Uterus (tissue), 4 donors: ENCODE measurements around the gene SYCE3. TPM values are rescaled to one million over a fixed set of nuclear protein-coding genes. Genes with fewer than 3 reads are reported as not detected.

Experiments
- DNase-seq, 2 donors: peaks; one replicate each; pipeline ENCODE4 v3.0.0-alpha.2; 2019 to 2020
- H3K27ac ChIP-seq, 2 donors: fragments of 200-600 bp; sonication (generic); 1 replicate in 1 of 2; 2 replicates in 1 of 2; pipeline ENCODE4 v1.5.1; 2016 to 2018
- H3K27me3 ChIP-seq, 2 donors: fragments of 200-600 bp; sonication (generic); one replicate each; pipeline ENCODE4 v1.5.1; 2018 to 2019; ENCODE audit warnings: control low read depth in 1 of 2
- H3K36me3 ChIP-seq, 2 donors: fragments of 200-600 bp; sonication (generic); one replicate each; pipeline ENCODE4 v1.5.1; 2019; ENCODE audit warnings: control low read depth in 1 of 2
- H3K4me1 ChIP-seq, 2 donors: fragments of 200-600 bp; sonication (generic); one replicate each; pipeline ENCODE4 v1.5.1; 2018 to 2019; ENCODE audit warnings: control low read depth in 1 of 2
- H3K4me3 ChIP-seq, 2 donors: fragments of 200-600 bp; sonication (generic); 1 replicate in 1 of 2; 2 replicates in 1 of 2; pipeline ENCODE4 v1.5.1; 2018 to 2019; ENCODE audit warnings: mild to moderate bottlenecking in 1 of 2
- H3K9me3 ChIP-seq, 2 donors: fragments of 200-600 bp; sonication (generic); one replicate each; pipeline ENCODE4 v1.5.1; 2019; ENCODE audit warnings: control low read depth in 1 of 2
- POLR2A ChIP-seq, 2 donors: fragments of 450-650 bp; IDR thresholded peaks; one replicate each; pipeline ENCODE4 v1.6.1; 2016; ENCODE audit warnings: antibody characterized with exemption in 2 of 2, mild to moderate bottlenecking in 1 of 2, moderate library complexity in 1 of 2
- intact Hi-C: fragments of 100-400 bp; cut with DNase I; formaldehyde crosslinking; loops from one replicate; pipeline ENCODE4 v1.15.1; 2023; ENCODE audit warnings: low total_unique reads
- total RNA-seq, 4 donors: library from RNA; depleted of rRNA in 3 of 4; stranded (reverse); fragments of >200 nt in 3 of 4; gene quantifications; one replicate each; pipeline versions ENCODE4 v1.1.0 to v1.2.4, GENCODE V29; 2014 to 2023
- TF ChIP-seq, protein P1 (sequence below), 4 experiments: fragments of 200-600 bp in 2 of 4; fragments of 450-650 bp in 2 of 4; sonication (generic) in 2 of 4; IDR thresholded peaks; one replicate each; pipeline ENCODE4 v1.5.1; 2016 to 2019; ENCODE audit warnings: antibody characterized with exemption in 4 of 4, mild to moderate bottlenecking in 2 of 4, moderate library complexity in 1 of 4
- donor health status: DM: yes; HTN: yes; CAD: no.

SYCE3 gene
- total RNA-seq, 4 donors from 2014 or later = not detected

DNA sequence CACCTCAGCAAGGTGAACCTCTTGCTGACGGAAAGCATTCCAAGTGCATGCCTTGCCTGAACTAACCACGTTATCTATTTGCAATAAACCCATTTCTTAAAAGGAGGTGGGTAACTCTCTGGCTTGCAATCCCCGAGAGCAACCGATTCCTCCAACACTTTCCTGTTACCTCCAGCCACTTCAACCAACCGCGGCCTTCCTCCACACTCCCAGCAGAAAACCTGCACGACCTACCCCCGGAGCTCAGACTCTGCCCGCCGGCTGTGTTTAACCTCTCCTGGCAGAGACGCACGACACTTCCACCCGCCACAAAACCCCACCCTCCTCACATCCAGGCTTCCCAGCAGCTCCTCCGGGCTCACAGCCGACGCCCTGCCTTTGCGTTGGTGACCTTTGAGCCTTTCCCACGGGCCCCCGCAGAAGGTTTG is 38.0 kb downstream of the SYCE3 start:
- Histone ChIP-seq H3K4me3 (peak overlapping the region; percentile 72 to 83), H3K4me1 (no peaks in the 10 kb centered on the region), H3K9me3 (no peaks in the 10 kb centered on the region), H3K27me3 (peaks cover 0 to 2% of the 10 kb centered on the region in 2 donors), H3K36me3 (no peaks in the 10 kb centered on the region), H3K27ac (peak overlapping the region; percentile 86 to 88)
- no peak for TF ChIP-seq POLR2A (IDR thresholded peaks at IDR 0.05)
- TF ChIP-seq, protein P1, sequence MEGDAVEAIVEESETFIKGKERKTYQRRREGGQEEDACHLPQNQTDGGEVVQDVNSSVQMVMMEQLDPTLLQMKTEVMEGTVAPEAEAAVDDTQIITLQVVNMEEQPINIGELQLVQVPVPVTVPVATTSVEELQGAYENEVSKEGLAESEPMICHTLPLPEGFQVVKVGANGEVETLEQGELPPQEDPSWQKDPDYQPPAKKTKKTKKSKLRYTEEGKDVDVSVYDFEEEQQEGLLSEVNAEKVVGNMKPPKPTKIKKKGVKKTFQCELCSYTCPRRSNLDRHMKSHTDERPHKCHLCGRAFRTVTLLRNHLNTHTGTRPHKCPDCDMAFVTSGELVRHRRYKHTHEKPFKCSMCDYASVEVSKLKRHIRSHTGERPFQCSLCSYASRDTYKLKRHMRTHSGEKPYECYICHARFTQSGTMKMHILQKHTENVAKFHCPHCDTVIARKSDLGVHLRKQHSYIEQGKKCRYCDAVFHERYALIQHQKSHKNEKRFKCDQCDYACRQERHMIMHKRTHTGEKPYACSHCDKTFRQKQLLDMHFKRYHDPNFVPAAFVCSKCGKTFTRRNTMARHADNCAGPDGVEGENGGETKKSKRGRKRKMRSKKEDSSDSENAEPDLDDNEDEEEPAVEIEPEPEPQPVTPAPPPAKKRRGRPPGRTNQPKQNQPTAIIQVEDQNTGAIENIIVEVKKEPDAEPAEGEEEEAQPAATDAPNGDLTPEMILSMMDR (IDR thresholded peaks at IDR 0.05) = no peak
- DNase-seq = no peak
- intact Hi-C loops = no loop called here

DNA sequence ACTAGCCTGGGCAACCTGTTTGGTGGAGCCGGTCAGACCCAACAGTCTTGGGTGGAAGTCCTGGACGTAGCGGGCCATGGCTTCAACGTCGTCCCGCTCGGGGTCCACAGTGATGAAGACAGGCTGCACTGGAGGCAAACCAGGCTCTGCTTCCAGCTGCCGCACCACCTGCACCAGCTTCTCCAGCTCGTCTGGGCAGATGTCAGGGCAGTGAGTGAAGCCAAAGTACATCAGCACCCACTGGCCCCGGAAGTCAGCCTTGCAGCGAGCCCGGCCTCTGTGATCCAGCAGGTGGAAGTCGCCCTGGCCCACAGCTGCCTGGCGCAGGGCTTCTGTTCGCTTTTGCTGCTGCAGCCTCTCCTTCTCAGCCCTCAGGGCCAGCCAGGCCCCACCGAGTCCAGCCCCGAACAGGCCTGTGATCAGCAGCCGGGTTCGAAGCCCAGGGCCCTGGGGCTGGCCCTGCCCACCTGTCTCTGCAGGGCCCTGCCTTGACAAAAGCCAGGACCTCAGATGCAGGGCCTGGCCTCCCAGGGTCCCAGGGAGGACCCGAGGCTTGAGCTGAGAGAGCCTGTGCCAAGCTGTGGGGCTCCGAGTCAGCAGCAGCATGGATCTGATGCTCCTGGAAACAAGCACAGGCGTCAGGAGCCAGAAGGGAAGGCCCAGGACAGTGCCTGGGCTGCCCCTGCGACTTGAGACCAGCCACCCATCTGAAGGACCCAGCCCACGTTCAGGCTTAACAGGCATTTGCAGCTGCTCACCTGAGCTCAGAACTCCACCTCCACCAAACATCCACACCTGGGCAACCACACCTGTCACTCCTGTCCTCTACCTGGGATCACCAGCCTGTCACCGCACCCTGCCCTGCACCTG is 38.7 kb downstream of the SYCE3 start:
- no peaks in the 10 kb centered on the region for H3K9me3 ChIP-seq
- H3K27me3 ChIP-seq = no peaks in the 10 kb centered on the region
- TF ChIP-seq, protein P1 (IDR thresholded peaks at IDR 0.05) = no peak
- TF ChIP-seq POLR2A (IDR thresholded peaks at IDR 0.05) = no peak
- H3K4me3 ChIP-seq = peak overlapping the region in 1 of 2 donors; percentile 72
- H3K4me1 ChIP-seq = no peaks in the 10 kb centered on the region
- intact Hi-C loops = no loop called here
- H3K27ac ChIP-seq = no peak overlapping the region
- no peak for DNase-seq
- no peaks in the 10 kb centered on the region for H3K36me3 ChIP-seq

DNA sequence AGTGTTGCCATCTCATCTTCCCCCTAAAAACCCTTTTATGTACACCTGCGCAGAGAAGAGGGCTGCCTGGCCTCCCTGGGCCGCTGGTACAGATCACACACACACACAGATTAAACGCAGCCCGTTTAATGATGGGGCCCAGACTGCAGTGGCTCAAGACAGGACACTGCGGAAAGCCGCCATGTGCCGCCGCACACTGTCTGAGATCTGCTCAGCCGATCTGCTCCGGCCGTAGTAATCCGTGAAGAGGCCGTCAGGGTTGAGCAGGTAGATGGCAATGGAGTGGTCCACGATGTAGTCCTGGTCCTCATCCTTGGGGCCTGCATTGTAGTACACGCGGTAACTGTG is 39.3 kb downstream of the SYCE3 start:
- no peaks in the 10 kb centered on the region for H3K9me3 ChIP-seq
- TF ChIP-seq POLR2A (IDR thresholded peaks at IDR 0.05) = no peak
- TF ChIP-seq, protein P1 (IDR thresholded peaks at IDR 0.05) = no peak
- no peak overlapping the region for H3K27ac ChIP-seq
- H3K4me3 ChIP-seq = no peak overlapping the region
- DNase-seq = no peak
- intact Hi-C loops = no loop called here
- no peaks in the 10 kb centered on the region for H3K36me3 ChIP-seq
- no peaks in the 10 kb centered on the region for H3K4me1 ChIP-seq
- no peaks in the 10 kb centered on the region for H3K27me3 ChIP-seq

DNA sequence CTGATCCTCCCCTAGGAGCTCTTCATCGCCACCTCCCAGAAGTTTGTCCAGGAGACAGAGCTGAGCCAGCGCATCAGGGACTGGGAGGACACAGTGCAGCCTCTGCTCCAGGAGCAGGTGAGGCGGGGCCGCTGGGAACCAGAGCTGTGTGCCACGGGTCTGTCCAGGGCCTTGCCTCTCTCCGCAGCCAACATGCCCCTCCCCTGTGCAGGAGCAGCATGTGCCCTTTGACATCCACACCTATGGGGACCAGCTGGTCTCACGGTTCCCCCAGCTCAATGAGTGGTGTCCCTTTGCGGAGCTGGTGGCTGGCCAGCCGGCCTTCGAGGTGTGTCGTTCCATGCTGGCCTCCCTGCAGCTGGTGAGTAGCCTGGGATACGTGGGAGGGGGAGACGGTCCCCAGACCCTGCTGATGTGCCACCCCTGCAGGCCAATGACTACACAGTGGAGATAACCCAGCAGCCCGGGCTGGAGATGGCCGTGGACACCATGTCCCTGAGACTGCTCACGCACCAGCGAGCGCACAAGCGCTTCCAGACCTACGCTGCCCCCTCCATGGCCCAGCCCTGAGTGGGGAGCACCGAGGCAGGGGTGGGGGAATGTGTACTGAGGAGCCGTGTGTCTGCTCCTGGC is 39.8 kb downstream of the SYCE3 start:
- H3K27ac ChIP-seq = no peak overlapping the region
- no peaks in the 10 kb centered on the region for H3K36me3 ChIP-seq
- no peaks in the 10 kb centered on the region for H3K4me1 ChIP-seq
- no peak for DNase-seq
- TF ChIP-seq POLR2A (IDR thresholded peaks at IDR 0.05) = no peak
- TF ChIP-seq, protein P1 (IDR thresholded peaks at IDR 0.05) = no peak
- no peak overlapping the region for H3K4me3 ChIP-seq
- intact Hi-C loops = no loop called here
- no peaks in the 10 kb centered on the region for H3K27me3 ChIP-seq
- H3K9me3 ChIP-seq = no peaks in the 10 kb centered on the region

DNA sequence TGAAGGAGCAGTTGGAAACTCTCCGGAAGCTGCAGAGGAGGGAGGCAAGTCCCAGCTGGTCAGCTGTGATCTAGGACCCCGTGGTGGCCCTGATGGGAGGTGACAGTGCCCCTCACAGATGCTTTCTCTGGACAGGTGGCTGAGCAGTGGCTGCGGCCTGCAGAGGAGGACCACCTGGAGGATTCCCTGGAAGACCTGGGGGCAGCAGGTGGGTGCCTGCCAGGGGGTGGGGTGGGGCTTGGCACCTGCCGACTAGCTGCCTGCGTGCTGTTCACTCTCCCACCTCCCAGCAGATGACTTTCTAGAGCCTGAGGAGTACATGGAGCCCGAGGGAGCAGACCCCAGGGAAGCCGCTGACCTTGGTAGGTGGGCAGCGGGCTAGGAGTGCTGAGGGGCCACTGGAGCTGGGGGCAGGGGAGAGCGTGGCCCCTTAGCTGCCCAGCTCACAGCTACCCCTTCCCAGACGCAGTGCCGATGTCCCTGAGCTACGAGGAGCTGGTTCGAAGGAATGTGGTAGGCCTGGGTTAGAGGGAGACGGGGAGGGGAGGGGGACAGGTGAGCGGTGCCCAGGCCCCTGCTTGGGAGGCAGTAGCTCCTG is 40.4 kb downstream of the SYCE3 start:
- no peaks in the 10 kb centered on the region for H3K9me3 ChIP-seq
- no peaks in the 10 kb centered on the region for H3K36me3 ChIP-seq
- no peak for DNase-seq
- H3K27ac ChIP-seq = no peak overlapping the region
- TF ChIP-seq, protein P1 (IDR thresholded peaks at IDR 0.05) = no peak
- TF ChIP-seq POLR2A (IDR thresholded peaks at IDR 0.05) = no peak
- intact Hi-C loops = no loop called here
- no peak overlapping the region for H3K4me3 ChIP-seq
- no peaks in the 10 kb centered on the region for H3K4me1 ChIP-seq
- no peaks in the 10 kb centered on the region for H3K27me3 ChIP-seq
